Gastroesophageal sphincter (tissue), 4 donors: ENCODE data around the gene FAM8A1. TPM values are rescaled to one million over a fixed set of nuclear protein-coding genes. Genes with fewer than 3 reads are reported as not detected.

Source experiments
- ATAC-seq: fragments of 150-250 bp; one replicate; pipeline ENCODE4 v1.9.1; 2016; ENCODE audit warnings: mild to moderate bottlenecking, moderate library complexity
- H3K27ac ChIP-seq, 4 donors: fragments of 200-600 bp; sonication (generic) in 3 of 4; 1 replicate in 3 of 4; 2 replicates in 1 of 4; pipeline ENCODE4 v1.5.1; 2016 to 2019
- H3K27me3 ChIP-seq: fragments of 200-600 bp; sonication (generic); one replicate; pipeline ENCODE4 v1.5.1; 2019
- H3K36me3 ChIP-seq, 2 donors: fragments of 200-600 bp; sonication (generic); one replicate each; pipeline ENCODE4 v1.5.1; 2019; ENCODE audit warnings: control low read depth in 1 of 2
- H3K4me1 ChIP-seq, 3 donors: fragments of 200-600 bp; sonication (generic); 1 replicate in 2 of 3; 2 replicates in 1 of 3; pipeline ENCODE4 v1.5.1; 2016 to 2019; ENCODE audit warnings: control low read depth in 2 of 3
- H3K4me3 ChIP-seq, 2 donors: fragments of 200-600 bp; sonication (generic); one replicate each; pipeline ENCODE4 v1.5.1; 2019; ENCODE audit warnings: mild to moderate bottlenecking in 1 of 2, moderate library complexity in 1 of 2
- H3K9me3 ChIP-seq, 3 donors: fragments of 200-600 bp; sonication (generic); one replicate each; pipeline ENCODE4 v1.5.1; 2017 to 2019; ENCODE audit warnings: control low read depth in 2 of 3
- EP300 ChIP-seq: sonication (generic); formaldehyde crosslinking; IDR thresholded peaks from one replicate; pipeline ENCODE4 v1.6.1; 2017; ENCODE audit warnings: antibody characterized with exemption, mild to moderate bottlenecking
- POLR2A ChIP-seq, 2 donors: fragments of 450-650 bp; IDR thresholded peaks; one replicate each; pipeline ENCODE4 v1.6.1; 2017; ENCODE audit warnings: antibody characterized with exemption in 2 of 2, mild to moderate bottlenecking in 2 of 2, moderate library complexity in 1 of 2
- POLR2AphosphoS5 ChIP-seq: sonication (generic); formaldehyde crosslinking; IDR thresholded peaks from one replicate; pipeline ENCODE4 v1.6.1; 2017; ENCODE audit warnings: antibody characterized with exemption
- WGBS, 2 donors: methylation state at CpG; one replicate each; pipeline ENCODE4 v1.1.5; 2018; ENCODE audit warnings: low coverage in 1 of 2; 5-methylcytosine and 5-hydroxymethylcytosine counted together
- total RNA-seq, 4 donors: library from RNA; depleted of rRNA; stranded (reverse); fragments of >200 nt; gene quantifications; one replicate each; pipeline ENCODE4 v1.1.0, GENCODE V29; 2016
- TF ChIP-seq, protein P1 (sequence below), 4 experiments: fragments of 200-600 bp in 2 of 4; fragments of 450-650 bp in 2 of 4; sonication (generic) in 1 of 4; IDR thresholded peaks; one replicate each; pipeline ENCODE4 v1.5.1; 2017 to 2019; ENCODE audit warnings: antibody characterized with exemption in 4 of 4, mild to moderate bottlenecking in 2 of 4, moderate library complexity in 2 of 4

FAM8A1 gene
- total RNA-seq, 4 donors from 2014 or later, result 38.1 to 55.2 (median 45.9) TPM

DNA sequence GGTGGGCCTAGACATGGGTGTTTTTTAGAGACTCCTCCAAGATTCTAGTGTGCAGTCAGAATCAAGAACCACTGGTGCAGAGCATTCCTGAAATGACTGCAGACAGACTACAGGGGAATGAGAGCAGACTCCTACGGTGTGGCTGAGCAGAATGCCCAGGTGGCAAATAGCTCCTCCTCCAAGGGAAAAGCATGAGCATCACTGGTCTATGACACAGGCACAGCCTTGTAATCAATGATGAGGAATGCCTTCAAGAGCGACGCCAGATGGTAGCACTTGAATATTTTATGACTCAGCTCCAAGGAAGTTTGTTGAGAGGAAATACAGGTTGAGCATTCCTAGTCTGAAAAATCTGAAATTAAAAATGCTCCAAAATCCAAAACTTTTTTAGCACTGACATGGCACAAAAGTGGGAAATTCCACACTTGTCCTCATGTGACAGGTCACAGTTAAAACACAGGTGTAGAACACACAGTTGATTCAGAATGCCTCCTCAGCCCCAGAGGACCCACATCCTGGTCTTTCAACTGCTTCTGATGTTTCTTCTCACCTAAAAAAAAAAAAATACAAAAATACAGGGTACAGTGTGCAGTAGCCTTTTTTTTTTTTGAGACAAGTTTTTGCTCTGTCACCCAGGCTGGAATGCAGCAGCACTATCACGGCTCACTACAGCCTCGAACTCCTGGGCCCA, 10.6 kb upstream of the FAM8A1 start:
- Histone ChIP-seq H3K4me1 (peaks cover 0 to 2% (median 0%) of the 10 kb centered on the region in 3 donors), H3K36me3 (no peaks in the 10 kb centered on the region), H3K9me3 (no peaks in the 10 kb centered on the region), H3K4me3 (no peak overlapping the region), H3K27ac (no peak overlapping the region), H3K27me3 (no peaks in the 10 kb centered on the region)
- 62 to 70% methylated on average over 4 to 5 of the region's 5 CpGs for WGBS, 2 donors
- TF ChIP-seq POLR2AphosphoS5 (no peak), EP300 (no peak), POLR2A (IDR thresholded peaks at IDR 0.05) (no peak)
- TF ChIP-seq, protein P1, sequence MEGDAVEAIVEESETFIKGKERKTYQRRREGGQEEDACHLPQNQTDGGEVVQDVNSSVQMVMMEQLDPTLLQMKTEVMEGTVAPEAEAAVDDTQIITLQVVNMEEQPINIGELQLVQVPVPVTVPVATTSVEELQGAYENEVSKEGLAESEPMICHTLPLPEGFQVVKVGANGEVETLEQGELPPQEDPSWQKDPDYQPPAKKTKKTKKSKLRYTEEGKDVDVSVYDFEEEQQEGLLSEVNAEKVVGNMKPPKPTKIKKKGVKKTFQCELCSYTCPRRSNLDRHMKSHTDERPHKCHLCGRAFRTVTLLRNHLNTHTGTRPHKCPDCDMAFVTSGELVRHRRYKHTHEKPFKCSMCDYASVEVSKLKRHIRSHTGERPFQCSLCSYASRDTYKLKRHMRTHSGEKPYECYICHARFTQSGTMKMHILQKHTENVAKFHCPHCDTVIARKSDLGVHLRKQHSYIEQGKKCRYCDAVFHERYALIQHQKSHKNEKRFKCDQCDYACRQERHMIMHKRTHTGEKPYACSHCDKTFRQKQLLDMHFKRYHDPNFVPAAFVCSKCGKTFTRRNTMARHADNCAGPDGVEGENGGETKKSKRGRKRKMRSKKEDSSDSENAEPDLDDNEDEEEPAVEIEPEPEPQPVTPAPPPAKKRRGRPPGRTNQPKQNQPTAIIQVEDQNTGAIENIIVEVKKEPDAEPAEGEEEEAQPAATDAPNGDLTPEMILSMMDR (IDR thresholded peaks at IDR 0.05), result no peak
- peak; percentile 5 for ATAC-seq

DNA sequence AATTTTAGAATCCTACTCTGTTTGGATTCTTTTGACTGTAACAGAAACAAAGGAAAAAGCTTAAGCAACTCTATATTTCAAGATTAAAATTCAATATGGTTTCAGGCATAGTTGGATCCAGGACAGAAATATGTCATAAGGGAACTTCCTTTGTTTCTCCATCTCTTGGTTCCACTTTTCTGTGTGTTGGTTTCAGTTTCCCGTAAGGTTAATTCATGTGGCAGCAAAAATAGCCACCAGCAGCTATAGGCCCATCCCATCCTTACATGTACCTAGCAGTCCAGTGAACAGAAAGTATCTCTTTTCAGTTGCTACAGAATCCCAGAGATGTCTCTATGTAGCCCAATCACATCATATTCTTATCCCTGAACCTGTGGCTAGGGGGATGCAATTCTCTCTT, 8.8 kb upstream of the FAM8A1 start:
- no peak for ATAC-seq
- no peaks in the 10 kb centered on the region for H3K27me3 ChIP-seq
- TF ChIP-seq, protein P1 (IDR thresholded peaks at IDR 0.05), result no peak
- TF ChIP-seq POLR2A (IDR thresholded peaks at IDR 0.05) (no peak), POLR2AphosphoS5 (no peak)
- 64 to 88% methylated on average over 1 of the region's 1 CpG for WGBS, 2 donors
- H3K27ac ChIP-seq, result no peak overlapping the region
- no peaks in the 10 kb centered on the region for H3K9me3 ChIP-seq
- no peaks in the 10 kb centered on the region for H3K36me3 ChIP-seq
- no peaks in the 10 kb centered on the region for H3K4me1 ChIP-seq
- no peak overlapping the region for H3K4me3 ChIP-seq

DNA sequence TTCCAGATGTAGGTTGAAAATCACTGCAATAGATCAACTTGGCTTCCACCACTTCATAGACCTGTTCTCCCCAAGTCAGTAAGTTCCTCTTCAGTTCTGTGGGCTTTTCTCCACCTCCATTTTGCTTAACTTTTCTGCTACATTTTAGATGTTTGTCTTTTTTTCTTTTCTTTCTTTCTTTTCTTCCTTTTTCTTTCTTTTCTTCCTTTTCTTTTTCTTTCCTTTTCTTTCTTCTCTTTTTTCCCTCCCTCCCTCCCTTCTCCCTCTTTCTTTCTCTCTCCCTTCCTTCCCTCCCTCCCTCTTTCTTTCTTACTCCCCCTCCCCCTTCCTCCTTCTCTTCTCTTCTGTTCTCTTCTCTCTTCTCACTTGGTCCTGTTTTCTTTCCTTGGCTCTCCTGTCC, 6.9 kb upstream of the FAM8A1 start:
- H3K36me3 ChIP-seq, result no peaks in the 10 kb centered on the region
- no peak overlapping the region for H3K4me3 ChIP-seq
- H3K9me3 ChIP-seq, result no peaks in the 10 kb centered on the region
- ATAC-seq, result no peak
- no peak overlapping the region for H3K27ac ChIP-seq
- H3K27me3 ChIP-seq, result no peaks in the 10 kb centered on the region
- H3K4me1 ChIP-seq, result no peaks in the 10 kb centered on the region
- no peak for TF ChIP-seq EP300
- TF ChIP-seq POLR2A (IDR thresholded peaks at IDR 0.05), result no peak
- TF ChIP-seq, protein P1 (IDR thresholded peaks at IDR 0.05), result no peak
- no peak for TF ChIP-seq POLR2AphosphoS5

DNA sequence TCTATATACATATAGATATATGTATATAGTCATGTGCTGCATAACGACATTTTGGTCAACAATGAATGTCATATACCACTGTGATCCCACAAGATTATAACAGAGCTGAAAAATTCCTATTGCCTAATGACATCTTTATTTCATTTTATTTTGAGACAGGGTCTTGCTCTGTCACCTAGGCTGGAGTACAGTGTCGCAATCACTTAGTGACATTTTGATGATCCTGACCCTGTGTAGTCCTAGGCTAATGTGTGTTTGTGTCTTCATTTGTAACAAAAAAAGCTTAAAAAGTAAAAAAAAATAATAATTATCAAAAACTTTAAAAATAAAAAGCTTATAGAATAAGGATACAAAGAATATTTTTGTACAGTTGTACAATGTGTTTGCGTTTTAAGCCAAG, 4.0 kb upstream of the FAM8A1 start:
- Histone ChIP-seq H3K9me3 (no peaks in the 10 kb centered on the region), H3K27me3 (no peaks in the 10 kb centered on the region), H3K36me3 (no peaks in the 10 kb centered on the region), H3K4me1 (peaks cover 0 to 7% (median 0%) of the 10 kb centered on the region in 3 donors), H3K4me3 (no peak overlapping the region), H3K27ac (no peak overlapping the region)
- 86 to 88% methylated on average over 3 of the region's 3 CpGs for WGBS, 2 donors
- TF ChIP-seq EP300, result no peak
- TF ChIP-seq, protein P1 (IDR thresholded peaks at IDR 0.05), result no peak
- no peak for TF ChIP-seq POLR2A (IDR thresholded peaks at IDR 0.05)
- TF ChIP-seq POLR2AphosphoS5, result no peak
- no peak for ATAC-seq
